Suppressor macrophage (primary cell): ENCODE results near the gene PCOLCE2.
"Not testable (repeated sequence)": the region's sequence is repeated elsewhere in the genome, so short reads cannot be mapped to it uniquely, and the experiment has no call there.

Experiments used
- DNase-seq, 4 experiments: peaks; one replicate each; pipeline ENCODE4 v3.0.0-alpha.2; 2020 to 2022

PCOLCE2 gene

GRCh38 chr3:142898346-142899213, 9.7 kb upstream of the PCOLCE2 start:
- DNase-seq = no peak

- DNase-seq = no peak
Measured at GRCh38 chr3:142897807-142898206, 8.9 kb upstream of the PCOLCE2 start.

DNA sequence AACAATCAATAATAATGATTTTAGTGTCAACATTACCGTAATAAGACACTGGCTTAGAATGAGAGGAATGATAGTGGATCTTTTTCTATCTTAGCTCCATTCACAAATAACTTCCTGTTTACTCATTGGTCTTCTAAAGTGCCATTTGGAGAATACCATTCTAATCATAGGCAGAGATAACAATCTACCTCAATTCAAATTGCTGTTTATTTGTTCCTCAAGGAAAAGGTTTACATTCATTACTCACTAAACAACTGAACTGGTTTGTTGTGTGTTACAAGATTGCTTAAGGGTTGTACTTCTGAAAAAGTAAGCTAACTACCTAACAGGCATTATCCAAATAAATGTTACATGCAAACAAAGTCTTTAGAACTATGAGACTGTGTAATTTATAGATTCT, 8.1 kb upstream of the PCOLCE2 start:
- DNase-seq = no peak

- peak in 2 of 4 experiments; percentile 14 to 24 for DNase-seq
Measured at GRCh38 chr3:142896201-142896755, 7.4 kb upstream of the PCOLCE2 start.

GRCh38 chr3:142894493-142894892, 5.6 kb upstream of the PCOLCE2 start:
- DNase-seq = no peak

DNA sequence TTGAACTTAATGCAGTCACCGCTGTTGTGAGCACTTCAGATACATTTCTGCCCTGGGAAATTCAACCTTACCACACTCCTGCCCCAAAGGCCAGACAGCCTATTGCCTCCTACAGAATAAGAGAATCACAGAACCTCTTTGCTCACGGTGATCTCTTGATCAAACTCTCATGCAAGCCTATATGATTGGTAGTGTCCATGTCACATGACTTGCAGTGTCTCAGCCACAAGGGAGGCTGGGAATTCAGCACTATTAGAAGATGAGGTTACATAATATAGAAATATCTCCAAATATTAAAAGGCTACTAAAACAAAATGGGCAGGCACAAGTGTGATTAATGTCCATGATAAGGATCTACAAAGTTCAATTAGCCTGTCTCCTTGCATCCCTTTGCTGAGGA, 3.8 kb upstream of the PCOLCE2 start:
- DNase-seq = no peak

- no peak for DNase-seq
Measured at GRCh38 chr3:142890592-142890991, 1.7 kb upstream of the PCOLCE2 start.

- DNase-seq = peak in 1 of 4 experiments; percentile 37
Measured at GRCh38 chr3:142889212-142890014, 530 bp upstream of the PCOLCE2 start.

DNA sequence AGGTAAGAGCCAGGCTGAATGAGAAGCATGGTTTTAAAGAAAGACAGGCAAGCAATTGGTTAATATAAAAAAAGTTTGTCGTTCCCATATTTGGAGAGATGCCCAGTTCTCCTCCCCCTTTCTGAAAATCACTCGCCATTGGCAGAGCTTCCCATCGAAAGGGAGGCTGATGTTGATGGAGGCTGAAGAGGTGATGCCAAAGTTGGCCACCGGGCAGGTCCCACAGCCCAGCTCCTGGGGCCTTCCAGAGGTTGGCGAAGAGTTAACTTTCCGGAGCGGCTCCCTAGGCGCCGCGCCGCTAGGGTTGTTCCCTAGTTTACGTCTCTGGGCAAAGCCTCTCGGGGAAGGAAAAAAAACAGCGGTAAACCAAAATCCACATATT, 793 bp downstream of the PCOLCE2 start:
- DNase-seq = peak; percentile 27 to 50 (median 30)

- peak in 2 of 4 experiments; percentile 21 to 33 for DNase-seq
Measured at GRCh38 chr3:142886940-142887339, 1.9 kb downstream of the PCOLCE2 start.

- DNase-seq = no peak
Measured at GRCh38 chr3:142886021-142886420, 2.9 kb downstream of the PCOLCE2 start.

DNA sequence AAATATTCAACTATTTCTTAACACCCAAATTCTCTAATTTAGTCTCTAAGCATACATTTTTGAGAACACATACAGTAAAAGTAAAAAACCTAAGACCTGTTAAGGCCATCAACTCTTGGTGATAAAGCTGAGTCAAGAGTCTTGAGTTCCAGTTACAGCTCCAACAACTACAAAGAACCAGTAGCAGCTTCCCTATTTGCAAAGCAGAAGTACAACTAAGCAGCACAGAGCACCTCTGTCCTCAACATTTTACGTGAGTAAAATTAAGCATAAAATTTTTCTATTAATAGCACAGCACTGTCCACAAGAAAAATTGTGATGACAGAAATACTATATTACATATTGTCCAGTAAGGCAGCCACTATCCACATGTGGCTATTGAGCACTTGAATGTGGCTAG, 4.4 kb downstream of the PCOLCE2 start:
- DNase-seq = peak; percentile 29 to 67 (median 44)

DNA sequence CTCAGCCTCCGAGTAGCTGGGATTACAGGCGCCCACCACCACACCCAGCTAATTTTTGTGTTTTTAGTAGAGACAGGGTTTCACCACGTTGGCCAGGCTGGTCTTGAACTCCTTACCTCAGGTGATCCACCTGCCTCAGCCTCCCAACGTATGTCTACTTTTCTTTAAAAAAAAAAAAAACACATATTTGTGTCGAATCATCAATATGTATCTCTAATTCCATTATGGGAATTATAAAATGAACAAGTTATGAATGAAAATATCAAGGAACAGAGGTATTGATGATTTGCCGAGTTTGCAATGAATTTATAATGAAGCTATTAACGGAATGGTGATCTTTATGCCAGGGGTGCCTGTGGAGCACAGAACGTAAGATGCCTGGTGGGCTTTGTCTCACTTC, 5.3 kb downstream of the PCOLCE2 start:
- DNase-seq = not testable (repeated sequence)

DNA sequence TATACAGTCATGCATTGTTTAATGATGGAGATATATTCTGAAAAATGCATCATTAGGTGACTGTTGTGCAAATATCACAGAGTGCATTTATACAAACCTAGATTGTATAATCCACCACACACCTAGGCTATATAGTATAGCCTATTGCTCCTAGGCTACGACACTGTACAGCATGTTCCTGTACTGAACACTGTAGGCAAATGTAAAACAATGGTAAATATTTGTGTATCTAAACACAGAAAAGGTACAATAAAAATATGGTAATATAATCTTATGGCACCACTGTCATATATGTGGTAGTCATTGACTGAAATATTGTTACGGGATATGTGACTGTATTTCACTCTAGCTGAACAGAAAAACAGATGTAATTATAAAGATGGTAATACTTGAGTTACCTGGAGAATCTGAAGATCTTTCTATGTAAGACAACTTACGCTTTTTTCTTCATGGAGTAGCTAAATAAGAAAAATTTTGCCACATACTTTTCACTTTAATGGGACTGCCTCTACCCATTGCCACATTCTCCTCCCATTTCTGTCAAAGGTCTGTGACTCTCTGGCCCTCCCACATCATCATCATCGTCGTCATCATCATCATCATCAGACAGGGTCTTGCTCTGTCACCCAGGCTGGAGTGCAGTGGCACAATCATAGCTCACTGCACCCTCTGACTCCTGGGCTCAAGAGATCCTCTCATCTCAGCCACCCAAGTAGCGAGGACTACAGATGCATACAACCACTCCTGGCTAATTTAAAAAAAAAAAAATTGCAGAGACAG, 7.2 kb downstream of the PCOLCE2 start:
- DNase-seq = no peak

DNA sequence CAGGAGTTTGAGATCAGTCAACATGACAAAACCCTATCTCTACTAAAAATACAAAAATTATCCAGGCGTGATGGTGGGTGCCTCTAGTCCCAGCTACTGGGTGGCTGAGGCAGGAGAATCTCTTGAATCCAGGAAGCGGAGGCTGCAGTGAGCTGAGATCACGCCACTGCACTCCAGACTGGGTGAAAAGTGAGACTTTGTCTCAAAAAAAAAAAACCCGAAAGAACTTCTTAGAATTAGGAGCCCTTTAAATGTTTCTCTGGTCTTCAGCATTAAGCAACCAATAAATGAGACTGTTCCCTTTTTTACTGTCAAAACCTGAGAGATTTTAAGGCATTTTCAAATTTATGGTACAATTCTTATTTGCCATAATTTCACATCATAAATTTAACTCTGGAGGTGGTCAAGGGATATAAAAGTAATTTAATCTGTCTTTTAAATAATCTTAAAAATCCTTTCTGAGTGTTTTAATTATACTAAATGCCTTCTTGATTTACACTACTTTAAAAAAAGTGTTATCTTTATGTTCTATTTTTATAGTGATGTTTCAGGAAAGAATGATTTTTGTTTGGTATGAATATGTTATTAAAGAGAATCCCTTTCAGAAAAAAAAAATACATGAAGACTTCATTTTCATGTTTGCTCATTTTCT, 10.1 kb downstream of the PCOLCE2 start:
- no peak for DNase-seq

DNA sequence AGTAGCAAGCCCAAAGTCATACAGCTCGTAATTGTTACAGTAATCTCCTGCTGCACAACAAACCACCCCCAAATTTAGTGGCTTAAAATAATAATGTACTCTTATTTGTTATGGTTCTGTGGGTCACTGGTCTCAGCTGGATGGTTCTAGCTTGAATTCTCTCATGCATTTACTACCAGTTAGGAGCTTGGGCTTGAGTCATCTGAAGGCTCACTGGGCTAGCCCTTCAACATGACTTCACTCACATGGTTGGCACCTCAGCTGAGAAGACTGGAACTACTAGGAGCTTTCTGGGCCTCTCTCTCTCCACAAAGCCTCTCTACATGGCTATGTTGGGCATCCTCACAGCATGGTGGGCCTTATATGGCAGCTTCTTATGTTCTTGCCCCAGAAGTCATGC, 12.5 kb downstream of the PCOLCE2 start:
- DNase-seq = no peak

DNA sequence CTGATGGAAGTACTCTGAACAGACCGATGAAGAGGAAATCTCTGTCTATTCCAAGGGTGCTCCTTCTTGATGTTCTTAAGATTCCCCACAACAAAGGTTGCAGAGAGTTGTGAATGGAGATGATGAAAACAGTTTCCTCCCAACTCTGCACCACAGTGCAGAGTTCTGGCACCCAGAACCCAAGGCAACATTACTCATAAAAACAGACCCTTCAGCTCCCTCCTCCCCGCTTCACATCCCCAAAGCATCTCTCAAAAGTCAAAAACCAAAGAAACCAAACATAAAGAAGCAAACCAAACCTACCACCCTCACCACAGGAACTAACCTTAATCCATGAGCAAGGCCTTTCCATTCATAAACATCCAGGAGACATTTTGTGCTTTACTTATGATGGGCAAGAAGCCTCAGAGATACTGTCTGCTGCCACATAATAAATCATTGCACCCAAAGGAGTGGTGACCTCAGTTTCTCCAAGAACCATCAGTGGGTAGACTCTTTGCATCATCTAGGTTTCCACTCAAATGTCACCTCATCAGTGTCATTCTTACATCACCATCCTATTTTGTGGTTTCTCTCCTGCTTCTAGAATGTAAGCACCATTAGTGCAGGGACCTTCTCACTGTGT, 13.2 kb downstream of the PCOLCE2 start:
- DNase-seq = peak in 1 of 4 experiments; percentile 17

DNA sequence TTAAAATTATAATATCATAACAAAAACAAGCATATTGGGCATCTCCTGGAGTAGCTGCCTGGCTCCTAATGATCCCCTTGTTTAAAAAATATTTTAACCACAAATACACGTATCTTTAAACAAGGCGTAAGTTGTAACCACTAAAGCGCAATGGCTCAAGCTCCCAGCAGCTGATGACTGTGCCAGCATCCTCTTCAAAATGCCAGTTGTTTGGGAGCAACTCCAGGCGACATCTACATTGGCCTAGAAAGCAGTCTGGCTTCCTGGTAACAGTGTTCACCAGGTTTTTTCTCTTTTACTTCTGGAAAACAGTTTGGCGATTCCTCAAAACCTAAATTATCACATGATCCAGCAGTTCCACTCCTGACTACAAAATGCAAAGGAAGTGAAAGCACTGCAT, 13.8 kb downstream of the PCOLCE2 start:
- DNase-seq = no peak

GRCh38 chr3:142868382-142868781, 20.5 kb downstream of the PCOLCE2 start:
- DNase-seq = not testable (repeated sequence)

DNA sequence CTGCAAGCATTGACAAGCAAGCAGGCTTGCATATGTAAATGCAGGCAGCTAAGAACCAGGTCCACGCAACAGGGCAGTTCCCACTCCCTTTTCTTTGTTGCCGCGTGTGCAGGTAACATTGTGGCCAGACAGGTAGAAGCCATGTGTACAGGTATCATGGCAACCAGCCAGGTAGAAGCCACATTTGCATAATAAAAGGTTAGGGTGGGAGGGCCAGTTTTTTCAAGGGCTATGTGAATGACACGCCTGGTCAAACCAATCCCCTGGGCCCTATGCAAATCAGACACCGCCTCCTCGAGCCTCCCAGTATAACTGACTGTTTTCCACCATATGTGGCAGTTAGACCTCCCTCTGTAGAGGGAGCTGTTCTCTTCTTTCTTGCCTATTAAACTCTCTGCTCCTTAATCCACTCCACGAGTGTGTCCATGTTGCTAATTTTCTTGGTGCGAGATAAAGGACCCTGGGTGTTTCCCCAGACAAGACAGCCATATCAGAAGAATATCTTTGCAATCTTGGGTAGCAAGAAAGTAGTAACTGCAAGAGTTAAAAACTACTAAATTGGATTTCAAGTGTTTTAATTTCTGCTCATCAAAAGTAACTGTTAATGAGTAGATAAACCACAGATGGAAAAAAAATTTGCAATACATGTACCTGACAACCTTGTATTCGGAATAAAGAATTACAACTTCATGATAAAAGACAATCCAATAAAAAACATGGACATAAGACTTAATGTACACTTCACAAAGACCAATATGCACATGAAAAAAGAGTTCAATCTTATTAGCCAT, 21.8 kb downstream of the PCOLCE2 start:
- DNase-seq = no peak
